Panc1 (cell line): ENCODE results near the gene GRK6. TPM values are rescaled to one million over a fixed set of nuclear protein-coding genes. Genes with fewer than 3 reads are reported as not detected.

Experiments used
- ATAC-seq: fragments of 200-7000 bp; cut with Tn5 transposase; 2 replicates; pipeline ENCODE4 v1.9.1; 2020; ENCODE audit warnings: mild to moderate bottlenecking, moderate library complexity
- BruUV-seq: library from RNA; stranded (reverse); fragments of 400-500 nt; replicated peaks from 2 replicates; lab custom pipeline; 2021; lab: Mats Ljungman, UMichigan
- CTCF ChIA-PET: fragments of 300-600 bp; sonication (Branson Sonifier 250); formaldehyde crosslinking; loops from one replicate; lab custom pipeline; 2022; ENCODE audit warnings: antibody characterized with exemption; lab: Charles Lee
- POLR2A ChIA-PET: fragments of 300-600 bp; sonication (Branson Sonifier 250); formaldehyde crosslinking; loops from one replicate; lab custom pipeline; 2022; ENCODE audit warnings: antibody characterized with exemption; lab: Charles Lee
- DNase-seq: peaks from one replicate; pipeline ENCODE4 v3.0.0-alpha.2; 2010; ENCODE audit warnings: low read depth, low spot score
- H3K27ac ChIP-seq: 2 replicates; pipeline ENCODE4 v1.5.1; 2011; ENCODE audit warnings: mild to moderate bottlenecking, low read length, inconsistent platforms
- H3K27me3 ChIP-seq: fragments of 200-500 bp; sonication (Bioruptor generic); 2 replicates; pipeline ENCODE4 v1.6.0; 2014; ENCODE audit warnings: low read length, inconsistent platforms; ENCODE audit not compliant: control insufficient read depth, insufficient read depth
- H3K36me3 ChIP-seq: fragments of 200-500 bp; sonication (Bioruptor generic); 2 replicates; pipeline ENCODE4 v1.5.1; 2014; ENCODE audit warnings: inconsistent platforms, mild to moderate bottlenecking, low read length, moderate library complexity; ENCODE audit not compliant: control insufficient read depth, insufficient read depth
- H3K4me1 ChIP-seq: 2 replicates; pipeline ENCODE4 v1.5.1; 2011; ENCODE audit warnings: inconsistent platforms, mild to moderate bottlenecking, low read length, moderate library complexity; ENCODE audit not compliant: control insufficient read depth, insufficient read depth
- H3K4me3 ChIP-seq, 2 experiments: 2 replicates each; pipeline ENCODE4 v1.5.1; 2011 to 2012; ENCODE audit warnings: low read depth in 2 of 2, low read length in 2 of 2, mild to moderate bottlenecking in 2 of 2, inconsistent platforms in 1 of 2, moderate library complexity in 1 of 2
- H3K9me3 ChIP-seq: fragments of 200-500 bp; sonication (Bioruptor generic); 2 replicates; pipeline ENCODE4 v1.5.1; 2014; ENCODE audit warnings: low read depth, mild to moderate bottlenecking, inconsistent platforms, low read length, moderate library complexity; ENCODE audit not compliant: control insufficient read depth, insufficient read depth
- POLR2AphosphoS5 ChIP-seq: IDR thresholded peaks from 2 replicates; pipeline ENCODE4 v1.6.1; 2012; ENCODE audit warnings: mild to moderate bottlenecking, low read depth, low read length, moderate library complexity
- SIN3A ChIP-seq: IDR thresholded peaks from 2 replicates; pipeline ENCODE4 v1.6.1; 2012; ENCODE audit warnings: low read depth, mild to moderate bottlenecking, low read length, moderate library complexity, borderline replicate concordance; ENCODE audit not compliant: insufficient read depth
- TCF7L2 ChIP-seq: IDR thresholded peaks from 2 replicates; pipeline ENCODE4 v1.6.1; 2011; ENCODE audit warnings: mild to moderate bottlenecking, low read depth, low read length, inconsistent platforms
- in situ Hi-C: cut with HindIII; loops from 2 replicates; pipeline ENCODE4 v1.10.0; 2016; ENCODE audit warnings: low sequenced_read_pairs, low pct_unique_long_range_greater_than_20kb
- intact Hi-C: fragments of 100-400 bp; cut with micrococcal nuclease; formaldehyde crosslinking; loops from one replicate; pipeline ENCODE4 v1.10.0; 2022; ENCODE audit not compliant: unreplicated experiment
- total RNA-seq: library from RNA; stranded (reverse); gene quantifications from one replicate; pipeline ENCODE4 v1.2.1, GENCODE V29; 2021; ENCODE audit not compliant: unreplicated experiment
- TF ChIP-seq, protein P1 (sequence below), 2 experiments: IDR thresholded peaks; 2 replicates each; pipeline ENCODE4 v1.6.1; 2011 to 2012; ENCODE audit warnings: low read depth in 2 of 2, control low read depth in 1 of 2, low read length in 1 of 2, mild to moderate bottlenecking in 1 of 2, moderate library complexity in 1 of 2; ENCODE audit not compliant: insufficient read depth in 1 of 2
- TF ChIP-seq, protein P2 (sequence below): fragments of 450-650 bp; IDR thresholded peaks from 2 replicates; pipeline ENCODE4 v1.5.1; 2017; ENCODE audit warnings: mild to moderate bottlenecking

The GRK6 gene
- total RNA-seq, 1 experiment from 2014 or later: 56.1 TPM

DNA sequence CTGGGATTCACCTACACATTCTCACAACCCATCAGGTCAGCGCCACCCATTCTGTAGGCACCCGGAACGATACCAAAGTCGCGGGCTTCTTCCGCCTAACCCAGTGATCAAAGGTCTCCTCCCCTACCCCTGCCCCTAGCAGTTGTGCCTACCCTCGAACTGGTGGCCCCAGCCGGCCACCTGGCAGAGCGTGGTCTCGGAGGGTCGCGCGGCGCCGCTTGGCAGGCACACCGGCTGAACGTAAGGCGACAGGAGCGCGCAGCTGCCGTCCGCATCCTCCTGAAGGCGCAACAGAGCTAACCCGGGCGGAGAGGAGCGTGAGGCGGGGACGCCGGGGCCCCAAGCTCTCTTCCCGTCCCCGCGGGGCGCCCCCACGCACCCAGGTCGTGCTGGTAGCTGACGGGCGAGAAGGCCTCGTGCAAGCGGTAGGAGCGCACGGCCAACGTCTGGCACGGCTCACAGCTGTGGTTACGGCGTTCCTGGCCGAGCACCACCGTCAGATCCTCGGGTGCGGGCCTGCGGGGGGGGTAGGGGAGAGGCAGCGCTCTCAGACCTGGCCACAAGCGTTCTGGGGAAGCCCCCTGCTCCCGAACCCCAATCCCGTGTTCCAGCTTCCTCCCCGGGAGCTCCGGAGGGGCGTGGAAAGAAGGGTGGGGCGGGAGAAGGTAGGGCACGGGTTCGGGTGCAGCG, 23.2 kb upstream of the GRK6 start:
- BruUV-seq: no TSS peak

DNA sequence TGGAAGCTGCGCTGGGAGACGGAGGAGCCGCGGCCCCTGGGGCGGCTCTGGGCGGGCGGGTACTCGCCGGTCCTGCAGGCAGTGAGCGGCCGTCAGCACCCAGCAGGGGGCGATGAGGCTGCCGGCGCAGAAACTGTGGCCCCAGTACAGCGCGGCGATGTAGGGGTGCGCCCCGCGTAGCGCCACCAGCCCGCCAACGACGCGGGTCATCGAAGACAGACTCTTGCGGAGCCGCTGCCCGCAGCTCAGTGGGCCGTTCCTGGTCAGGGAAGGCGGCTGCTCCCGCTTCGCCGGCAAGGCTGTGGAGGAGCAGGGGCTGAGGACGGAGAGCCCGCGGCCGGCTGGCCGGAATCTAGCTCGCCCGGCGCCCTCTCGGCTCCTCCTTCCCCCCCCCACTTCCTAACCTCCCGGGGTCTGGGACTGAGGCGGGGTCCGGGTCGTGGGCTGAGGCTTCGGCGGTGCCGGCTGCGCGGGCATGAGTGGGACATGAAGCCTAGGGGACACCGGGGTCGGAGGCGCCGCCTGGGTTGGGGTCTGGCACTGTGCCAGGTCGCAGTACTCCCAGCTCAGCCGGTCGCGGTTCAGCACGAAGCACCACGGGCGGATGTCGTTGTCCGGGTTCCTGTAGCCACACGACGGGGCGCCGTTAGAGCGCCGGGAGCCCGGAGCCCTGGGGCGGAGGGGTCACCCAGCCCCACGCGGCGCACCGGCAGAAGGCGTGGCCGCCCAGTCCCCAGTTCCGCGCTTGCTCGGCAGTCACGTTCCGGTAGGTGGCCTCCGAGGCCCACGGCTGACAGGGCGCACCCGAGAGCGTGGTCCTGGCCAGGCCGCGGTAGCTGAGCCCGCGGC, 22.5 kb upstream of the GRK6 start:
- ATAC-seq (peak; percentile 88), DNase-seq (no peak)
- peak; percentile 56; the same call in 1 of the 2 replicates for TF ChIP-seq POLR2AphosphoS5
- peak; percentile 69; the same call in 1 of the 2 replicates for TF ChIP-seq SIN3A
- TF ChIP-seq, protein P1, sequence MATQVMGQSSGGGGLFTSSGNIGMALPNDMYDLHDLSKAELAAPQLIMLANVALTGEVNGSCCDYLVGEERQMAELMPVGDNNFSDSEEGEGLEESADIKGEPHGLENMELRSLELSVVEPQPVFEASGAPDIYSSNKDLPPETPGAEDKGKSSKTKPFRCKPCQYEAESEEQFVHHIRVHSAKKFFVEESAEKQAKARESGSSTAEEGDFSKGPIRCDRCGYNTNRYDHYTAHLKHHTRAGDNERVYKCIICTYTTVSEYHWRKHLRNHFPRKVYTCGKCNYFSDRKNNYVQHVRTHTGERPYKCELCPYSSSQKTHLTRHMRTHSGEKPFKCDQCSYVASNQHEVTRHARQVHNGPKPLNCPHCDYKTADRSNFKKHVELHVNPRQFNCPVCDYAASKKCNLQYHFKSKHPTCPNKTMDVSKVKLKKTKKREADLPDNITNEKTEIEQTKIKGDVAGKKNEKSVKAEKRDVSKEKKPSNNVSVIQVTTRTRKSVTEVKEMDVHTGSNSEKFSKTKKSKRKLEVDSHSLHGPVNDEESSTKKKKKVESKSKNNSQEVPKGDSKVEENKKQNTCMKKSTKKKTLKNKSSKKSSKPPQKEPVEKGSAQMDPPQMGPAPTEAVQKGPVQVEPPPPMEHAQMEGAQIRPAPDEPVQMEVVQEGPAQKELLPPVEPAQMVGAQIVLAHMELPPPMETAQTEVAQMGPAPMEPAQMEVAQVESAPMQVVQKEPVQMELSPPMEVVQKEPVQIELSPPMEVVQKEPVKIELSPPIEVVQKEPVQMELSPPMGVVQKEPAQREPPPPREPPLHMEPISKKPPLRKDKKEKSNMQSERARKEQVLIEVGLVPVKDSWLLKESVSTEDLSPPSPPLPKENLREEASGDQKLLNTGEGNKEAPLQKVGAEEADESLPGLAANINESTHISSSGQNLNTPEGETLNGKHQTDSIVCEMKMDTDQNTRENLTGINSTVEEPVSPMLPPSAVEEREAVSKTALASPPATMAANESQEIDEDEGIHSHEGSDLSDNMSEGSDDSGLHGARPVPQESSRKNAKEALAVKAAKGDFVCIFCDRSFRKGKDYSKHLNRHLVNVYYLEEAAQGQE (IDR thresholded peaks at IDR 0.05; ENCODE audit: insufficient read depth in 1 of 2, low read depth in 2 of 2, low read length in 1 of 2): 0 out of 4 replicates have a peak, but pooled peaks of 1 of the 2 experiments have one; percentile 44
- TF ChIP-seq, protein P2, sequence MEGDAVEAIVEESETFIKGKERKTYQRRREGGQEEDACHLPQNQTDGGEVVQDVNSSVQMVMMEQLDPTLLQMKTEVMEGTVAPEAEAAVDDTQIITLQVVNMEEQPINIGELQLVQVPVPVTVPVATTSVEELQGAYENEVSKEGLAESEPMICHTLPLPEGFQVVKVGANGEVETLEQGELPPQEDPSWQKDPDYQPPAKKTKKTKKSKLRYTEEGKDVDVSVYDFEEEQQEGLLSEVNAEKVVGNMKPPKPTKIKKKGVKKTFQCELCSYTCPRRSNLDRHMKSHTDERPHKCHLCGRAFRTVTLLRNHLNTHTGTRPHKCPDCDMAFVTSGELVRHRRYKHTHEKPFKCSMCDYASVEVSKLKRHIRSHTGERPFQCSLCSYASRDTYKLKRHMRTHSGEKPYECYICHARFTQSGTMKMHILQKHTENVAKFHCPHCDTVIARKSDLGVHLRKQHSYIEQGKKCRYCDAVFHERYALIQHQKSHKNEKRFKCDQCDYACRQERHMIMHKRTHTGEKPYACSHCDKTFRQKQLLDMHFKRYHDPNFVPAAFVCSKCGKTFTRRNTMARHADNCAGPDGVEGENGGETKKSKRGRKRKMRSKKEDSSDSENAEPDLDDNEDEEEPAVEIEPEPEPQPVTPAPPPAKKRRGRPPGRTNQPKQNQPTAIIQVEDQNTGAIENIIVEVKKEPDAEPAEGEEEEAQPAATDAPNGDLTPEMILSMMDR: peak; percentile 82
- no peak for TF ChIP-seq TCF7L2
- no peaks in the 10 kb centered on the region for H3K9me3 ChIP-seq
- POLR2A ChIA-PET: interaction anchor here (0.6 to 1.1 kb wide), 4 partner anchors 22 to 52 kb away, joined by 3 to 11 read pairs (median 6); no protein-coding TSS in a partner anchor
- BruUV-seq: no TSS peak
- peak overlapping the region; percentile 60 to 86 for H3K4me3 ChIP-seq
- no peaks in the 10 kb centered on the region for H3K36me3 ChIP-seq
- CTCF ChIA-PET: interaction anchor here (0.6 to 4.3 kb wide), 13 partner anchors 9 to 97 kb away, joined by 3 to 34 read pairs (median 4); partner anchors contain the start of gene GRK6
- intact Hi-C loops: loop anchor here (2.0 kb wide), 1 partner anchor 53 kb away; no protein-coding TSS in a partner anchor
- peaks cover 10% of the 10 kb centered on the region for H3K4me1 ChIP-seq
- H3K27ac ChIP-seq: peak overlapping the region; percentile 72
- in situ Hi-C loops: no loop called here
- H3K27me3 ChIP-seq: no peaks in the 10 kb centered on the region

More for the DNA sequence above, 23.2 kb upstream of the GRK6 start:
- no peaks in the 10 kb centered on the region for H3K27me3 ChIP-seq
- intact Hi-C loops (loop anchor here (2.0 kb wide), 1 partner anchor 54 kb away; no protein-coding TSS in a partner anchor), in situ Hi-C loops (no loop called here)
- ATAC-seq: peak; percentile 63
- DNase-seq: no peak
- H3K4me1 ChIP-seq: peaks cover 10% of the 10 kb centered on the region
- POLR2A ChIA-PET: interaction anchor here (0.7 to 1.0 kb wide), 4 partner anchors 27 to 85 kb away, joined by 3 to 8 read pairs (median 5); no protein-coding TSS in a partner anchor
- peak overlapping the region; percentile 60 to 86 for H3K4me3 ChIP-seq
- peak overlapping the region; percentile 72 for H3K27ac ChIP-seq
- TF ChIP-seq TCF7L2 (no peak), SIN3A (0 out of 2 replicates have a peak, but pooled peaks have one; percentile 2), POLR2AphosphoS5 (no peak)
- TF ChIP-seq, protein P2: no peak
- TF ChIP-seq, protein P1 (IDR thresholded peaks at IDR 0.05; ENCODE audit: insufficient read depth in 1 of 2, low read depth in 2 of 2, low read length in 1 of 2): no peak
- no peaks in the 10 kb centered on the region for H3K9me3 ChIP-seq
- CTCF ChIA-PET: interaction anchor here (0.6 to 4.3 kb wide), 13 partner anchors 13 to 289 kb away, joined by 3 to 34 read pairs (median 4); partner anchors contain the start of gene GRK6
- no peaks in the 10 kb centered on the region for H3K36me3 ChIP-seq
